Progenitor cell of endocrine pancreas (in vitro differentiated cells): ENCODE data around the gene PARVG. TPM values are rescaled to one million over a fixed set of nuclear protein-coding genes. Genes with fewer than 3 reads are reported as not detected.

Source experiments
- DNase-seq: peaks from one replicate; pipeline ENCODE4 v3.0.0; 2021; ENCODE audit warnings: low spot score; ENCODE audit not compliant: unreplicated experiment
- H3K27ac Mint-ChIP-seq: 2 replicates; pipeline ENCODE4 v1.8.0; 2021; ENCODE audit warnings: mild to moderate bottlenecking, moderate library complexity, mixed read lengths
- H3K27me3 Mint-ChIP-seq: 2 replicates; pipeline ENCODE4 v1.8.0; 2021; ENCODE audit warnings: mixed read lengths
- H3K36me3 Mint-ChIP-seq: 2 replicates; pipeline ENCODE4 v1.8.0; 2022; ENCODE audit warnings: mixed read lengths; ENCODE audit not compliant: insufficient read depth
- H3K4me1 Mint-ChIP-seq: 2 replicates; pipeline ENCODE4 v1.8.0; 2021; ENCODE audit warnings: low read depth, mixed read lengths
- H3K4me3 Mint-ChIP-seq: 2 replicates; pipeline ENCODE4 v1.8.0; 2021; ENCODE audit warnings: low read depth, mild to moderate bottlenecking, moderate library complexity, mixed read lengths
- H3K9me3 Mint-ChIP-seq: 2 replicates; pipeline ENCODE4 v1.8.0; 2021; ENCODE audit warnings: low read depth, mixed read lengths
- total RNA-seq: library from RNA; stranded (reverse); gene quantifications from 2 replicates; pipeline ENCODE4 v1.2.1, GENCODE V29; 2021
- TF ChIP-seq, protein P1 (sequence below): fragments of 200-600 bp; sonication (generic); IDR thresholded peaks from one replicate; pipeline ENCODE4 v1.5.0; 2021; ENCODE audit warnings: antibody characterized with exemption, mild to moderate bottlenecking; ENCODE audit not compliant: unreplicated experiment

Gene PARVG
- total RNA-seq, 1 donor from 2014 or later = not detected

DNA sequence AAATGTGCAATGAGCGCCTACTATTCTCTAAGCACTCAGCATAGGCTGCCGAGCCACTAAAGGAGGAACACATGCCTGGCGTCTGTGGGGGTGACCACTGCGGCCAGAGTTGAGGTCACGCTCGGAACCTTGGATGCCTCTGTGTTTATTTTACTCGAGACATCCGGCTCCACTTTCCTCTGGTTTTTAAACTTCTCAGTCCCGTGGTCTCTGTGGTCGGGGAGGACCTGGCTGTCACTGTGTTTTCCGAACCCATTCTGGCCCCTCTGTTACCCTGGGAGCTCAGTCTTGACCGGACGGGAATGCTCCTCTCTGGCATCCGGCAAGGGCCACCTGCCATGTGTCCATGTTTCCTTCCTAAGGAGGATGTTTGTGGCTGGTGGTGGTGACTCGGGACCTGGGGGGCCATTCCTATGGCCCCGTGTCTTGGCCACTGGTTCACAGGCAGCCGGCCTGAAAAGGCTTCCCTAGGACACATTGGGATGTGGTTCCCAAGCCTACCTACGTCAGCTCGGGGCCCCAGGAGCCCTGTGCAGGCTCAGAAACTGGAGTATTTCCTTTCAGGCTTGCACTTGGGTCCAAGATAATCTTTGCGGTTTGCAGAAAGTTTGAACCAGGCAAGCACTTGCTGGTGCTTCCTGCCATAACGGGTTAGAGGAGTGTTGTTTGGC lies 46.7 kb upstream of the PARVG start:
- Mint-ChIP-seq H3K9me3 (peaks cover 7% of the 10 kb centered on the region), H3K27ac (no peak overlapping the region), H3K36me3 (peaks cover 14% of the 10 kb centered on the region), H3K4me3 (no peak overlapping the region), H3K4me1 (peaks cover 2% of the 10 kb centered on the region), H3K27me3 (no peaks in the 10 kb centered on the region)
- TF ChIP-seq, protein P1, sequence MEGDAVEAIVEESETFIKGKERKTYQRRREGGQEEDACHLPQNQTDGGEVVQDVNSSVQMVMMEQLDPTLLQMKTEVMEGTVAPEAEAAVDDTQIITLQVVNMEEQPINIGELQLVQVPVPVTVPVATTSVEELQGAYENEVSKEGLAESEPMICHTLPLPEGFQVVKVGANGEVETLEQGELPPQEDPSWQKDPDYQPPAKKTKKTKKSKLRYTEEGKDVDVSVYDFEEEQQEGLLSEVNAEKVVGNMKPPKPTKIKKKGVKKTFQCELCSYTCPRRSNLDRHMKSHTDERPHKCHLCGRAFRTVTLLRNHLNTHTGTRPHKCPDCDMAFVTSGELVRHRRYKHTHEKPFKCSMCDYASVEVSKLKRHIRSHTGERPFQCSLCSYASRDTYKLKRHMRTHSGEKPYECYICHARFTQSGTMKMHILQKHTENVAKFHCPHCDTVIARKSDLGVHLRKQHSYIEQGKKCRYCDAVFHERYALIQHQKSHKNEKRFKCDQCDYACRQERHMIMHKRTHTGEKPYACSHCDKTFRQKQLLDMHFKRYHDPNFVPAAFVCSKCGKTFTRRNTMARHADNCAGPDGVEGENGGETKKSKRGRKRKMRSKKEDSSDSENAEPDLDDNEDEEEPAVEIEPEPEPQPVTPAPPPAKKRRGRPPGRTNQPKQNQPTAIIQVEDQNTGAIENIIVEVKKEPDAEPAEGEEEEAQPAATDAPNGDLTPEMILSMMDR = no peak
- no peak for DNase-seq

DNA sequence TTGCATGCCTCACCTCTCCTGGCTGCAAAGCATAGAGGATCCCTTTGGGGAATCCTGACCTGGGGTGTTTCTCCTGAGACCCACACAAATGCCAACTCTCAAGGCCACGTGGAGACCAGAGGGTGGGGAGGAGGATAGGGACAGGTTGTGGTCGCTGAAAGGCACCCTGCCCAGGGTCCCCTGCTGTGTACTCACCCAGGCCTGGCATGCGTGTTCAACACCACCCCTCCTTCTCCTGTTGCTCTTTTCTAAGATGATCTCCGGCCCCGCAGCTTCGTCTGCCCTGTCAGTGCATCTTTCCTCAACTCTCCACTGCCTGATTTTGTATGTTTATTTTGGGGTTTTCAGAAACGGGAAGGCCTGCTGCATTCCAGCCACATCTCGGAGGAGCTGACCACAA lies 44.6 kb upstream of the PARVG start:
- TF ChIP-seq, protein P1 = no peak
- no peak for DNase-seq
- Mint-ChIP-seq H3K27me3 (no peaks in the 10 kb centered on the region), H3K4me3 (no peak overlapping the region), H3K27ac (no peak overlapping the region), H3K9me3 (peaks cover 7% of the 10 kb centered on the region), H3K36me3 (peaks cover 14% of the 10 kb centered on the region), H3K4me1 (peaks cover 5% of the 10 kb centered on the region)

DNA sequence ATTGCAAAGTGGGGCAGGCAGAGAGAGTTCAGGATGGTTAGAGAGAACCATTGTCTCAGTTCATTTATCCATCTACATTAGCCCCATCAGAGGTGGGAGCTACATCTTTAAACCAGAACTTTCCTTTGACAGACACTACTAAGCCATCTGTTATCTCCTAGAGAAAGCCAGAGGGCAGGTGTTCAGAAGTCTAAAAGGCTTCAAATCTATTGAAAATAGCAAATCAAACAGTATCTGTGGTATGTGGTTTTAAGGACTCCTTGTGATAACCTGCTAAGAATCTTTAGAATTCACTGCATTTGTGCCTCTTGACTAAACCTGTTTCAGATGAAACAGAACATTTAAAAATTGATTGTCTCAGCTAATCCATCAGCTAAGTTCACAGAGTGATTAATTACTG lies 43.9 kb upstream of the PARVG start:
- Mint-ChIP-seq H3K4me3 (no peak overlapping the region), H3K9me3 (peaks cover 7% of the 10 kb centered on the region), H3K27ac (no peak overlapping the region), H3K36me3 (peaks cover 14% of the 10 kb centered on the region), H3K27me3 (no peaks in the 10 kb centered on the region), H3K4me1 (peaks cover 5% of the 10 kb centered on the region)
- no peak for DNase-seq
- TF ChIP-seq, protein P1 = no peak

DNA sequence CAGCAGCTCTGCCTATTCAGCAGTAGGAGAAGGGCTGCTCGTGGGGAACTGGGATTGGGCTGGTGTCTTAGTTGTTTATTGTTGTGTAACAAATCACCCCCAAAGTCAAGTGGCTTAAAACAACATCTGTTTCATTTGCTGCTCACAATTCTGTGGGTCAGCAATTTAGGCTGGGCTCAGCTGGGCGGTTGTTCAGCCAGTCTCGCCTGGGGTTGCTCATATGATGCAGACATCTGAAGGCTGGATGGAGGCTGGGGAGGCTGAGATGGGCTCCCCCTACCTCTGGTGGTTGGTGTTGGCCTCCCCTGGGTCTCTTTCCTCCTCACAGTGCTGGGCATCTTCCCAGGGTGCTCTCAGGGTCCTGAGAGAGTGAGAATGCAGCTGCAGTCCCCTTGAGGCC lies 43.3 kb upstream of the PARVG start:
- no peak for DNase-seq
- TF ChIP-seq, protein P1 = no peak
- H3K36me3 Mint-ChIP-seq = peaks cover 14% of the 10 kb centered on the region
- H3K4me3 Mint-ChIP-seq = no peak overlapping the region
- H3K9me3 Mint-ChIP-seq = peaks cover 7% of the 10 kb centered on the region
- no peak overlapping the region for H3K27ac Mint-ChIP-seq
- peaks cover 5% of the 10 kb centered on the region for H3K4me1 Mint-ChIP-seq
- H3K27me3 Mint-ChIP-seq = no peaks in the 10 kb centered on the region

DNA sequence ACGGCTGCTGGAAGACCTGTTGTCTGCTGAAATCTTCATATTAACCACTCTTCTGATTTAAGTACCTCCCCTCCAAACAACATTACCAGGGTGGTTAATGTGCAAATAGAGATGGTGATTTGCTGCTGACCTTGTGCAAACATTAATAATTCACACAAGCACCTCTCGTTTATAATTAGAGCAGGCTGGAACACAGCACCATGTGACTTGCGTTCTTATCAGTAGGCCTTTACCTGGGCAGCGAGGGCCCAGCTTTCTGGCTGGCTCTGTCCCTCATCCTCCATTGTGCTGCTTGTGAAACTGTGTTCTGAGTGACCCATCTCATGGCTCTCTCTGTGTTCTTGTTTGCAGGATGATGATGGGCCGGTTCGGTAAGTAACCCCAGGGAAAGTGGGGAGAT lies 41.0 kb upstream of the PARVG start:
- TF ChIP-seq, protein P1 = no peak
- Mint-ChIP-seq H3K27ac (no peak overlapping the region), H3K36me3 (peaks cover 14% of the 10 kb centered on the region), H3K27me3 (peaks cover 3% of the 10 kb centered on the region), H3K4me3 (no peak overlapping the region), H3K4me1 (peaks cover 5% of the 10 kb centered on the region), H3K9me3 (peaks cover 7% of the 10 kb centered on the region)
- no peak for DNase-seq
